ENCODE results near the gene GMPS. TPM values are rescaled to one million over a fixed set of nuclear protein-coding genes. Genes with fewer than 3 reads are reported as not detected.

Gene GMPS
- total RNA-seq, 1 experiment from 2014 or later, result 136 TPM

DNA sequence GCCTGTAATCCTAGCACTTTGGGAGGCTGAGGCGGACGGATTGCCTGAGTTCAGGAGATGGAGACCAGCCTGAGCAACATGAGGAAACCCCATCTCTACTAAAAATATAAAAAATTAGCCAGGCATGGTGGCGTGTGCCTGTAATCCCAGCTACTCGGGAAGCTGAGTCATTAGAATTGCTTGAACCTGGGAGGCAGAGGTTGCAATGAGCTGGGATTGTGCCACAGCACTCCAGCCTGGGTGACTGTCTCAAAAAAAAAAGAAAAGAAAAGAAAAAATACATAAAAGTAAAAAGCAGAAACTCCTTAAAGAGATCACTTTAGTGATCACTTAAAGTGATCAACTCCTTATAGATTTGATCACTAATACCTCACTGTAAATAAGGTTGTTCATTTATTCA lies 78.0 kb downstream of the GMPS start:
- ATAC-seq, result no peak
- H3K36me3 Mint-ChIP-seq, result peaks cover 8% of the 10 kb centered on the region
- POLR2A ChIA-PET, result interaction anchor here (0.7 to 1.1 kb wide), 2 partner anchors 10 to 34 kb away, joined by 3 read pairs; no protein-coding TSS in a partner anchor
- CTCF ChIA-PET, result interaction anchor here (1.0 kb wide), 1 partner anchor 143 kb away, joined by 3 read pairs; the partner anchor contains the start of gene C3orf33
- peaks cover 23% of the 10 kb centered on the region for H3K4me1 Mint-ChIP-seq
- H3K27me3 Mint-ChIP-seq (ENCODE audit: low read depth), result no peaks in the 10 kb centered on the region
- H3K9me3 Mint-ChIP-seq, result peaks cover 5% of the 10 kb centered on the region; the same call in 1 of the 2 replicates
- TF ChIP-seq IRF2 (CRISPR knock-in tag; IDR thresholded peaks at IDR 0.05; ENCODE audit: borderline replicate concordance, low read depth), result no peak
- no peak overlapping the region for H3K4me3 Mint-ChIP-seq
- H3K27ac Mint-ChIP-seq, result no peak overlapping the region
- DNase-seq (ENCODE audit: low spot score), result no peak

DNA sequence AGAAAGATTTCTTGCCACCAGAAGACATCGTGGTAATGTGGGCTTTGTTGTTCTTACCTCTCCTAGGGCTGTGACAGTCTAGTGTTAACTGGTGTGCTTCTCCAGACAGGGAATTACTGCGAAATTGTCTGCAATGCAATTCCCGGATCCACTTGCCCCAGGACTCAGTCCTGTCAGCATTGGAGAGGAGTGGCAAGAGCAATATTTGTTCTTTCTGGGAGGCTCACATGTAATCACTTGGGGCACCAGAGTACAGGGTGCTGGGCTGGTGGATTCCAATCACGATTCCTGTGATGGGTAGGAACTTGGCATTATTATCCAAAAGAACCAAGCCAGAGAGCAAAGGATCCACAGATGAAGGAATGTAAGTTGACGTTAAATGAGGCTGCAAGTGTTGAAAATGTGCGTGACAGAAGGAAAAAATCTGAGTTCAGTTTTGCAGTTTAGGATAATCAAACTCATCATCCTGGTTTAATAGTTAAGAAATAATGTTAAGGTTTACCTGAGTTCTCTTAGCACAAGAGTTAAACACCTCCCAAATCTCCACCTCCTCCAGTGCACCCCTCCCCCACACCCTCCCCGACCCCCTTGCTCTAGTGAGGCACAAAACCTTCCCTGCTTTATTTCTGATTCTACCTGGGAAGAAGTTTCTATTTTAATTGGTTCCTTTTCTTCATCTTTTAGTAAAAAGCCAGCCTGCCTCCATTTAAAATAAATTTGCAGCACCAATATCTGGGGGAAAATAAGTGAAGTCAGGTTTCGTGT lies 79.2 kb downstream of the GMPS start:
- H3K4me1 Mint-ChIP-seq, result peaks cover 23% of the 10 kb centered on the region
- DNase-seq (ENCODE audit: low spot score) (no peak), ATAC-seq (peak; percentile 52)
- TF ChIP-seq, protein P1, sequence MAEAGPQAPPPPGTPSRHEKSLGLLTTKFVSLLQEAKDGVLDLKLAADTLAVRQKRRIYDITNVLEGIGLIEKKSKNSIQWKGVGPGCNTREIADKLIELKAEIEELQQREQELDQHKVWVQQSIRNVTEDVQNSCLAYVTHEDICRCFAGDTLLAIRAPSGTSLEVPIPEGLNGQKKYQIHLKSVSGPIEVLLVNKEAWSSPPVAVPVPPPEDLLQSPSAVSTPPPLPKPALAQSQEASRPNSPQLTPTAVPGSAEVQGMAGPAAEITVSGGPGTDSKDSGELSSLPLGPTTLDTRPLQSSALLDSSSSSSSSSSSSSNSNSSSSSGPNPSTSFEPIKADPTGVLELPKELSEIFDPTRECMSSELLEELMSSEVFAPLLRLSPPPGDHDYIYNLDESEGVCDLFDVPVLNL (CRISPR knock-in tag; IDR thresholded peaks at IDR 0.05; ENCODE audit: borderline replicate concordance, low read depth), result no peak
- TF ChIP-seq KAT7 (CRISPR knock-in tag; IDR thresholded peaks at IDR 0.05; ENCODE audit: borderline replicate concordance), result no peak
- TF ChIP-seq, protein P2, sequence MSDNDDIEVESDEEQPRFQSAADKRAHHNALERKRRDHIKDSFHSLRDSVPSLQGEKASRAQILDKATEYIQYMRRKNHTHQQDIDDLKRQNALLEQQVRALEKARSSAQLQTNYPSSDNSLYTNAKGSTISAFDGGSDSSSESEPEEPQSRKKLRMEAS (CRISPR knock-in tag; IDR thresholded peaks at IDR 0.05), result no peak
- TF ChIP-seq, protein P3, sequence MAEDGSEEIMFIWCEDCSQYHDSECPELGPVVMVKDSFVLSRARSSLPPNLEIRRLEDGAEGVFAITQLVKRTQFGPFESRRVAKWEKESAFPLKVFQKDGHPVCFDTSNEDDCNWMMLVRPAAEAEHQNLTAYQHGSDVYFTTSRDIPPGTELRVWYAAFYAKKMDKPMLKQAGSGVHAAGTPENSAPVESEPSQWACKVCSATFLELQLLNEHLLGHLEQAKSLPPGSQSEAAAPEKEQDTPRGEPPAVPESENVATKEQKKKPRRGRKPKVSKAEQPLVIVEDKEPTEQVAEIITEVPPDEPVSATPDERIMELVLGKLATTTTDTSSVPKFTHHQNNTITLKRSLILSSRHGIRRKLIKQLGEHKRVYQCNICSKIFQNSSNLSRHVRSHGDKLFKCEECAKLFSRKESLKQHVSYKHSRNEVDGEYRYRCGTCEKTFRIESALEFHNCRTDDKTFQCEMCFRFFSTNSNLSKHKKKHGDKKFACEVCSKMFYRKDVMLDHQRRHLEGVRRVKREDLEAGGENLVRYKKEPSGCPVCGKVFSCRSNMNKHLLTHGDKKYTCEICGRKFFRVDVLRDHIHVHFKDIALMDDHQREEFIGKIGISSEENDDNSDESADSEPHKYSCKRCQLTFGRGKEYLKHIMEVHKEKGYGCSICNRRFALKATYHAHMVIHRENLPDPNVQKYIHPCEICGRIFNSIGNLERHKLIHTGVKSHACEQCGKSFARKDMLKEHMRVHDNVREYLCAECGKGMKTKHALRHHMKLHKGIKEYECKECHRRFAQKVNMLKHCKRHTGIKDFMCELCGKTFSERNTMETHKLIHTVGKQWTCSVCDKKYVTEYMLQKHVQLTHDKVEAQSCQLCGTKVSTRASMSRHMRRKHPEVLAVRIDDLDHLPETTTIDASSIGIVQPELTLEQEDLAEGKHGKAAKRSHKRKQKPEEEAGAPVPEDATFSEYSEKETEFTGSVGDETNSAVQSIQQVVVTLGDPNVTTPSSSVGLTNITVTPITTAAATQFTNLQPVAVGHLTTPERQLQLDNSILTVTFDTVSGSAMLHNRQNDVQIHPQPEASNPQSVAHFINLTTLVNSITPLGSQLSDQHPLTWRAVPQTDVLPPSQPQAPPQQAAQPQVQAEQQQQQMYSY (CRISPR knock-in tag; IDR thresholded peaks at IDR 0.05), result no peak
- TF ChIP-seq, protein P4, sequence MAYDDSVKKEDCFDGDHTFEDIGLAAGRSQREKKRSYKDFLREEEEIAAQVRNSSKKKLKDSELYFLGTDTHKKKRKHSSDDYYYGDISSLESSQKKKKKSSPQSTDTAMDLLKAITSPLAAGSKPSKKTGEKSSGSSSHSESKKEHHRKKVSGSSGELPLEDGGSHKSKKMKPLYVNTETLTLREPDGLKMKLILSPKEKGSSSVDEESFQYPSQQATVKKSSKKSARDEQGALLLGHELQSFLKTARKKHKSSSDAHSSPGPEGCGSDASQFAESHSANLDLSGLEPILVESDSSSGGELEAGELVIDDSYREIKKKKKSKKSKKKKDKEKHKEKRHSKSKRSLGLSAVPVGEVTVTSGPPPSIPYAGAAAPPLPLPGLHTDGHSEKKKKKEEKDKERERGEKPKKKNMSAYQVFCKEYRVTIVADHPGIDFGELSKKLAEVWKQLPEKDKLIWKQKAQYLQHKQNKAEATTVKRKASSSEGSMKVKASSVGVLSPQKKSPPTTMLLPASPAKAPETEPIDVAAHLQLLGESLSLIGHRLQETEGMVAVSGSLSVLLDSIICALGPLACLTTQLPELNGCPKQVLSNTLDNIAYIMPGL (CRISPR knock-in tag; IDR thresholded peaks at IDR 0.05), result no peak
- H3K27me3 Mint-ChIP-seq (ENCODE audit: low read depth), result no peaks in the 10 kb centered on the region
- no peak overlapping the region for H3K4me3 Mint-ChIP-seq
- peaks cover 6% of the 10 kb centered on the region for H3K36me3 Mint-ChIP-seq
- ChIA-PET CTCF (no interaction called here), POLR2A (no interaction called here)
- peak overlapping the region; percentile 61 for H3K27ac Mint-ChIP-seq
- H3K9me3 Mint-ChIP-seq, result peaks cover 5% of the 10 kb centered on the region; the same call in 1 of the 2 replicates

DNA sequence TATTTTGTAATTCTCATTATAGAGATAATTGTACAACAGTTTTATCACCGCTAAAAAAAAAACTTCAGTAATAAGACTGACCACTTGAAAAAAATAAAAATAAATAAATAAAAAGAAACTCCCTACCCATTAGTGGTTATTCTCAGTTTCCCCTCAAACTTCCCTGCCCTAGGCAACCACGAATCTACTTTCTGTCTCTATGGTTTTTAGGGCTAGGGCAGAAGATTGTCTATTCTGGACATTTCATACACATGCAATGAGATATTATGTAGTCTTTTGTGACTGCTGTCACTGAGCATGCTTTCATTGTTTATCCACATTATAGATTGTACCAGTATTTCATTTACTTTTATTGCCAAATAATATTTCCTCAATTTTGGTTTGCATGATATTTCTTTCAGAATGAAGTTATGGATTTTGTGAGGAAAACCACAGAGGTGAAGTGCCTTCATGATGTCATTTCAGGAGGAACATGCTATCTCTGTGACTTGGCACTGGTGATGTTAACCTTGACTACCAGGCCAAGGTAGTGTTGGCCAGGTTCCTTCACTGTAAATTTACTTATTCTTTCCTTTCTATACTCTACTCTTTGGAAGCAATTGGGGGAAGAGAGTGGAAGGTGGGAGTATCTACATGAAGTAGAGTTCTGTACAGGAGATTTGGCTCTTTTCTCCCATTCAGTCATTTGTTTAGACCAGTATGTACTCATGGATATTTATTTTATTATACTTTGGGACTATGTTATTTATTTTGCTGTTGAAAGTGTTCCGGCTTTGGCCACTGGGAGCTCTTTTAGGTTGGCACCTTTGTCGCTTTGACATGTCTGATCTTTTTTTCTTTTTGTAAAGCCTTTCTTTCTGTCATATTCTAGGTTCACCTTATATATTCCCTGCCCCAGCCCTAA lies 86.3 kb downstream of the GMPS start:
- no peak for ATAC-seq
- Mint-ChIP-seq H3K9me3 (peaks cover 13% of the 10 kb centered on the region), H3K27me3 (ENCODE audit: low read depth) (no peaks in the 10 kb centered on the region), H3K4me1 (peaks cover 2% of the 10 kb centered on the region; the same call in 1 of the 2 replicates), H3K27ac (no peak overlapping the region), H3K4me3 (no peak overlapping the region), H3K36me3 (peaks cover 12% of the 10 kb centered on the region)
- POLR2A ChIA-PET, result no interaction called here
- CTCF ChIA-PET, result interaction anchor here (0.6 to 1.0 kb wide), 2 partner anchors 20 to 84 kb away, joined by 3 read pairs; no protein-coding TSS in a partner anchor
- no peak for DNase-seq (ENCODE audit: low spot score)
- TF ChIP-seq ETV6 (CRISPR knock-in tag; IDR thresholded peaks at IDR 0.05), result no peak
- no peak for TF ChIP-seq TCF7 (CRISPR knock-in tag; IDR thresholded peaks at IDR 0.05; ENCODE audit: low read depth)
- no peak for TF ChIP-seq ZNF263 (CRISPR knock-in tag; IDR thresholded peaks at IDR 0.05; ENCODE audit: low read depth)
- no peak for TF ChIP-seq PRRX2 (CRISPR knock-in tag; IDR thresholded peaks at IDR 0.05)
- TF ChIP-seq GRHL2 (CRISPR knock-in tag; IDR thresholded peaks at IDR 0.05; ENCODE audit: insufficient replicate concordance, severe bottlenecking), result no peak
- no peak for TF ChIP-seq ZNF121 (CRISPR knock-in tag; IDR thresholded peaks at IDR 0.05)
- TF ChIP-seq CBFB (CRISPR knock-in tag; IDR thresholded peaks at IDR 0.05; ENCODE audit: low read depth), result no peak
- TF ChIP-seq, protein P5, sequence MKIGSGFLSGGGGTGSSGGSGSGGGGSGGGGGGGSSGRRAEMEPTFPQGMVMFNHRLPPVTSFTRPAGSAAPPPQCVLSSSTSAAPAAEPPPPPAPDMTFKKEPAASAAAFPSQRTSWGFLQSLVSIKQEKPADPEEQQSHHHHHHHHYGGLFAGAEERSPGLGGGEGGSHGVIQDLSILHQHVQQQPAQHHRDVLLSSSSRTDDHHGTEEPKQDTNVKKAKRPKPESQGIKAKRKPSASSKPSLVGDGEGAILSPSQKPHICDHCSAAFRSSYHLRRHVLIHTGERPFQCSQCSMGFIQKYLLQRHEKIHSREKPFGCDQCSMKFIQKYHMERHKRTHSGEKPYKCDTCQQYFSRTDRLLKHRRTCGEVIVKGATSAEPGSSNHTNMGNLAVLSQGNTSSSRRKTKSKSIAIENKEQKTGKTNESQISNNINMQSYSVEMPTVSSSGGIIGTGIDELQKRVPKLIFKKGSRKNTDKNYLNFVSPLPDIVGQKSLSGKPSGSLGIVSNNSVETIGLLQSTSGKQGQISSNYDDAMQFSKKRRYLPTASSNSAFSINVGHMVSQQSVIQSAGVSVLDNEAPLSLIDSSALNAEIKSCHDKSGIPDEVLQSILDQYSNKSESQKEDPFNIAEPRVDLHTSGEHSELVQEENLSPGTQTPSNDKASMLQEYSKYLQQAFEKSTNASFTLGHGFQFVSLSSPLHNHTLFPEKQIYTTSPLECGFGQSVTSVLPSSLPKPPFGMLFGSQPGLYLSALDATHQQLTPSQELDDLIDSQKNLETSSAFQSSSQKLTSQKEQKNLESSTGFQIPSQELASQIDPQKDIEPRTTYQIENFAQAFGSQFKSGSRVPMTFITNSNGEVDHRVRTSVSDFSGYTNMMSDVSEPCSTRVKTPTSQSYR (CRISPR knock-in tag; IDR thresholded peaks at IDR 0.05), result no peak
- TF ChIP-seq, protein P6, sequence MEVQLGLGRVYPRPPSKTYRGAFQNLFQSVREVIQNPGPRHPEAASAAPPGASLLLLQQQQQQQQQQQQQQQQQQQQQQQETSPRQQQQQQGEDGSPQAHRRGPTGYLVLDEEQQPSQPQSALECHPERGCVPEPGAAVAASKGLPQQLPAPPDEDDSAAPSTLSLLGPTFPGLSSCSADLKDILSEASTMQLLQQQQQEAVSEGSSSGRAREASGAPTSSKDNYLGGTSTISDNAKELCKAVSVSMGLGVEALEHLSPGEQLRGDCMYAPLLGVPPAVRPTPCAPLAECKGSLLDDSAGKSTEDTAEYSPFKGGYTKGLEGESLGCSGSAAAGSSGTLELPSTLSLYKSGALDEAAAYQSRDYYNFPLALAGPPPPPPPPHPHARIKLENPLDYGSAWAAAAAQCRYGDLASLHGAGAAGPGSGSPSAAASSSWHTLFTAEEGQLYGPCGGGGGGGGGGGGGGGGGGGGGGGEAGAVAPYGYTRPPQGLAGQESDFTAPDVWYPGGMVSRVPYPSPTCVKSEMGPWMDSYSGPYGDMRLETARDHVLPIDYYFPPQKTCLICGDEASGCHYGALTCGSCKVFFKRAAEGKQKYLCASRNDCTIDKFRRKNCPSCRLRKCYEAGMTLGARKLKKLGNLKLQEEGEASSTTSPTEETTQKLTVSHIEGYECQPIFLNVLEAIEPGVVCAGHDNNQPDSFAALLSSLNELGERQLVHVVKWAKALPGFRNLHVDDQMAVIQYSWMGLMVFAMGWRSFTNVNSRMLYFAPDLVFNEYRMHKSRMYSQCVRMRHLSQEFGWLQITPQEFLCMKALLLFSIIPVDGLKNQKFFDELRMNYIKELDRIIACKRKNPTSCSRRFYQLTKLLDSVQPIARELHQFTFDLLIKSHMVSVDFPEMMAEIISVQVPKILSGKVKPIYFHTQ (CRISPR knock-in tag; IDR thresholded peaks at IDR 0.05), result no peak
